GM20000 (cell line): ENCODE data around the gene MYO9B.

Experiments used
- DNase-seq: peaks from one replicate; pipeline ENCODE4 v3.0.0; 2012; ENCODE audit warnings: low spot score
- CTCF ChIP-seq: IDR thresholded peaks from 2 replicates; pipeline ENCODE4 v1.5.1; 2012; ENCODE audit warnings: mild to moderate bottlenecking, control low read depth; ENCODE audit errors: extremely low read depth, missing control alignments

The MYO9B gene

GRCh38 chr19:17049711-17050280 lies 25.8 kb upstream of the MYO9B start:
- DNase-seq, result no peak

GRCh38 chr19:17052439-17052838 lies 23.1 kb upstream of the MYO9B start:
- TF ChIP-seq CTCF, result no peak
- no peak for DNase-seq

More at GRCh38 chr19:17049711-17050280, 25.8 kb upstream of the MYO9B start:
- TF ChIP-seq CTCF, result no peak

DNA sequence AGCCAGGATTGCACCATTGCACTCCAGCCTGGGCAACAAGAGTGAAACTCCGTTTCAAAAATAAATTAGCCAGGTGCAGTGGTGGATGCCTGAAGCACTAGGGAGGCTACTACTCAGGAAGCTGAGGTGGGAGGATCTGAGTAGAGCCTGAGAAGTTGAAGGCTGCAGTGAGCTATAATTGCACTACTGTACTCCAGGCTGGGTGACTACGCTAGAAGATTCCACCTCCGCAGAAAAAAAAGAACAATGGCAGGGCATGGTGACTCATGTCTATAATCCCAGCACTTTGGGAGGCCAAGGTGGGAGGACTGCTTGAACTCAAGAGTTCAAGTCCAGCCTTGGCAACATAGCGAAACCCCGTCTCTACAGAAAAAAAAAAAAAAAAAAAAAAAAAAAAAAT lies 20.8 kb upstream of the MYO9B start:
- no peak for DNase-seq
- no peak for TF ChIP-seq CTCF

DNA sequence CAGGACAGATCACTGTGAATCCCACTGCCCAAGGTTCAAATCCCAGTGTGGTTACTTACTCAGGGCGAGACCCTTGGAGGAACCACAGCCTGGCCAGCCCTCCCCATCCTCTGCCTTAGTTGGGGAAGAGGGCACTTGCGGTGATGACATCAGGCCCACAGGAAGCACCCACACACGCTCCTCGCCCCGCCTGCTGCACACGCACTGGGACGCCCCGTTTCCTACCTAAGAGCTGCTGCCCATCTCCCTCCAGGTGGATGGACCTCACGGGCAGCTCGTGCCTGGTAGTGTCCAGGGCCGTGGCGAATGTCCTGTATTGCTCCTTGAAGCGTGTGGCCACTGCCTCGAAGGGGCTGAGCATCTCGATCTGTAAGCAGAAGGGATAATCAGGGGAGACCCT lies 19.9 kb upstream of the MYO9B start:
- no peak for DNase-seq
- no peak for TF ChIP-seq CTCF

- DNase-seq, result no peak
- TF ChIP-seq CTCF, result no peak
Measured at GRCh38 chr19:17058236-17058635, 17.3 kb upstream of the MYO9B start.

GRCh38 chr19:17060802-17061201 lies 14.8 kb upstream of the MYO9B start:
- no peak for DNase-seq
- TF ChIP-seq CTCF, result no peak

- TF ChIP-seq CTCF, result no peak
- no peak for DNase-seq
Measured at GRCh38 chr19:17061205-17061604, 14.4 kb upstream of the MYO9B start.
